Tibial artery (tissue), 4 donors: ENCODE results near the gene PIR.
A peak's percentile ranks its signal among the peaks of the same experiment; 100 is the strongest.

Experiments
- DNase-seq, 2 donors: peaks; one replicate each; pipeline ENCODE4 v3.0.0-alpha.2; 2019
- H3K27ac ChIP-seq, 2 donors: fragments of 200-600 bp; sonication (generic) in 1 of 2; 1 replicate in 1 of 2; 2 replicates in 1 of 2; pipeline ENCODE4 v1.5.1; 2018 to 2019; ENCODE audit warnings: mild to moderate bottlenecking in 1 of 2
- H3K27me3 ChIP-seq, 2 donors: fragments of 200-600 bp; sonication (generic) in 1 of 2; one replicate each; pipeline versions ENCODE4 v1.5.1 to v1.6.0; 2016 to 2019
- H3K36me3 ChIP-seq, 3 donors: fragments of 200-600 bp; sonication (generic) in 2 of 3; one replicate each; pipeline ENCODE4 v1.5.1; 2016 to 2019; ENCODE audit warnings: mild to moderate bottlenecking in 2 of 3
- H3K4me1 ChIP-seq, 4 donors: fragments of 200-600 bp; sonication (generic) in 2 of 4; 1 replicate in 3 of 4; 2 replicates in 1 of 4; pipeline ENCODE4 v1.5.1; 2016 to 2019
- H3K4me3 ChIP-seq, 2 donors: fragments of 200-600 bp; sonication (generic) in 1 of 2; 1 replicate in 1 of 2; 2 replicates in 1 of 2; pipeline ENCODE4 v1.5.1; 2018 to 2019; ENCODE audit warnings: mild to moderate bottlenecking in 2 of 2
- H3K9me3 ChIP-seq, 3 donors: fragments of 200-600 bp; sonication (generic) in 1 of 3; one replicate each; pipeline ENCODE4 v1.5.1; 2016 to 2019
- CTCF ChIP-seq, 2 experiments: fragments of 200-600 bp in 1 of 2; fragments of 450-650 bp in 1 of 2; IDR thresholded peaks; one replicate each; pipeline ENCODE4 v1.5.1; 2017 to 2019; ENCODE audit warnings: antibody characterized with exemption in 2 of 2, mild to moderate bottlenecking in 1 of 2, moderate library complexity in 1 of 2
- intact Hi-C: fragments of 100-400 bp; cut with DNase I; formaldehyde crosslinking; loops from one replicate; pipeline ENCODE4 v1.15.0; 2023; ENCODE audit warnings: low total_unique reads

Gene PIR

GRCh38 chrX:15471028-15471427, 22.1 kb downstream of the PIR start:
- H3K4me1 ChIP-seq = no peaks in the 10 kb centered on the region
- H3K27me3 ChIP-seq = no peaks in the 10 kb centered on the region
- H3K4me3 ChIP-seq = no peak overlapping the region
- intact Hi-C loops = no loop called here
- H3K9me3 ChIP-seq = no peaks in the 10 kb centered on the region
- peak; percentile 66 to 69 for DNase-seq
- peak; percentile 60 for TF ChIP-seq CTCF (IDR thresholded peaks at IDR 0.05)
- no peak overlapping the region for H3K27ac ChIP-seq
- no peaks in the 10 kb centered on the region for H3K36me3 ChIP-seq

- Histone ChIP-seq H3K4me1 (no peaks in the 10 kb centered on the region), H3K27me3 (no peaks in the 10 kb centered on the region), H3K36me3 (no peaks in the 10 kb centered on the region), H3K27ac (no peak overlapping the region), H3K9me3 (no peaks in the 10 kb centered on the region), H3K4me3 (no peak overlapping the region)
- no peak for DNase-seq
- no peak for TF ChIP-seq CTCF (IDR thresholded peaks at IDR 0.05)
- intact Hi-C loops = no loop called here
These were observed 23.5 kb downstream of the PIR start for GRCh38 chrX:15469613-15470012.

GRCh38 chrX:15468036-15468435, 25.1 kb downstream of the PIR start:
- Histone ChIP-seq H3K4me1 (no peaks in the 10 kb centered on the region), H3K4me3 (no peak overlapping the region), H3K27me3 (no peaks in the 10 kb centered on the region), H3K36me3 (no peaks in the 10 kb centered on the region), H3K9me3 (no peaks in the 10 kb centered on the region), H3K27ac (no peak overlapping the region)
- intact Hi-C loops = no loop called here
- peak; percentile 17 to 28 for TF ChIP-seq CTCF (IDR thresholded peaks at IDR 0.05)
- peak in 1 of 2 donors; percentile 22 for DNase-seq

- no peak for DNase-seq
- intact Hi-C loops = no loop called here
- H3K9me3 ChIP-seq = no peaks in the 10 kb centered on the region
These were observed 27.1 kb downstream of the PIR start for GRCh38 chrX:15465896-15466651.

GRCh38 chrX:15465347-15465746, 27.8 kb downstream of the PIR start:
- no peak for TF ChIP-seq CTCF (IDR thresholded peaks at IDR 0.05)
- H3K4me3 ChIP-seq = no peak overlapping the region
- no peaks in the 10 kb centered on the region for H3K36me3 ChIP-seq
- no peak for DNase-seq
- intact Hi-C loops = no loop called here
- no peaks in the 10 kb centered on the region for H3K27me3 ChIP-seq
- H3K27ac ChIP-seq = no peak overlapping the region
- no peaks in the 10 kb centered on the region for H3K4me1 ChIP-seq
- H3K9me3 ChIP-seq = no peaks in the 10 kb centered on the region

More at GRCh38 chrX:15465896-15466651, 27.1 kb downstream of the PIR start:
- TF ChIP-seq CTCF (IDR thresholded peaks at IDR 0.05) = no peak
- no peaks in the 10 kb centered on the region for H3K36me3 ChIP-seq
- no peak overlapping the region for H3K27ac ChIP-seq
- no peaks in the 10 kb centered on the region for H3K4me1 ChIP-seq
- no peak overlapping the region for H3K4me3 ChIP-seq
- no peaks in the 10 kb centered on the region for H3K27me3 ChIP-seq
